WTC11 (cell line): ENCODE results near the gene JCHAIN. TPM values are rescaled to one million over a fixed set of nuclear protein-coding genes. Genes with fewer than 3 reads are reported as not detected.
A peak's percentile ranks its signal among the peaks of the same experiment; 100 is the strongest.
"Not testable (repeated sequence)": the region's sequence is repeated elsewhere in the genome, so short reads cannot be mapped to it uniquely, and the experiment has no call there.

Experiments
- ATAC-seq: fragments of 200-7000 bp; cut with Tn5 transposase; 2 replicates; pipeline ENCODE4 v1.10.0; 2021; ENCODE audit warnings: mild to moderate bottlenecking, moderate library complexity
- CTCF ChIA-PET: fragments of 300-600 bp; sonication (Branson Sonifier 250); formaldehyde crosslinking; loops from one replicate; lab custom pipeline; 2021; ENCODE audit warnings: antibody characterized with exemption; lab: Charles Lee
- POLR2A ChIA-PET: fragments of 350-600 bp; sonication (Branson Sonifier 250); formaldehyde crosslinking; loops from one replicate; lab custom pipeline; 2021; ENCODE audit warnings: antibody characterized with exemption; lab: Charles Lee
- DNase-seq: peaks from one replicate; pipeline ENCODE4 v3.0.0; 2021; ENCODE audit warnings: low spot score
- H3K27ac Mint-ChIP-seq: 2 replicates; pipeline ENCODE4 v1.8.0; 2021; ENCODE audit warnings: mixed read lengths
- H3K27me3 Mint-ChIP-seq: 2 replicates; pipeline ENCODE4 v1.8.0; 2021; ENCODE audit warnings: low read depth, mild to moderate bottlenecking, moderate library complexity, mixed read lengths
- H3K36me3 Mint-ChIP-seq: 2 replicates; pipeline ENCODE4 v1.8.0; 2021; ENCODE audit warnings: mixed read lengths
- H3K4me1 Mint-ChIP-seq: 2 replicates; pipeline ENCODE4 v1.8.0; 2022; ENCODE audit warnings: mixed read lengths
- H3K4me3 Mint-ChIP-seq: 2 replicates; pipeline ENCODE4 v1.8.0; 2021; ENCODE audit warnings: mild to moderate bottlenecking, moderate library complexity, mixed read lengths
- H3K9me3 Mint-ChIP-seq: 2 replicates; pipeline ENCODE4 v1.8.0; 2021; ENCODE audit warnings: mixed read lengths
- AFF4 ChIP-seq: sonication (generic); formaldehyde crosslinking; IDR thresholded peaks from 2 replicates; pipeline ENCODE4 v1.8.1; 2023; ENCODE audit warnings: mild to moderate bottlenecking, missing genetic modification reagents, borderline replicate concordance
- NFYB ChIP-seq: sonication (generic); formaldehyde crosslinking; conservative IDR thresholded peaks from 2 replicates; pipeline ENCODE4 v1.8.0; 2022; ENCODE audit warnings: low read depth, missing genetic modification reagents
- SOX15 ChIP-seq: fragments of 250-450 bp; sonication (Bioruptor Pico); IDR thresholded peaks from 2 replicates; pipeline ENCODE4 v1.9.0; 2021; ENCODE audit warnings: mild to moderate bottlenecking
- TCF7 ChIP-seq: sonication (generic); formaldehyde crosslinking; IDR thresholded peaks from 2 replicates; pipeline ENCODE4 v1.8.0; 2022; ENCODE audit warnings: mild to moderate bottlenecking, low read depth, missing genetic modification reagents, moderate library complexity
- TP53 ChIP-seq: sonication (generic); formaldehyde crosslinking; IDR thresholded peaks from 2 replicates; pipeline ENCODE4 v1.8.1; 2023; ENCODE audit warnings: mild to moderate bottlenecking, missing genetic modification reagents
- ZNF263 ChIP-seq: sonication (generic); formaldehyde crosslinking; IDR thresholded peaks from 2 replicates; pipeline ENCODE4 v1.8.1; 2022; ENCODE audit warnings: low read depth, mild to moderate bottlenecking, moderate library complexity, missing genetic modification reagents
- ZNF532 ChIP-seq: fragments of 250-450 bp; sonication (Bioruptor Pico); IDR thresholded peaks from 2 replicates; pipeline ENCODE4 v1.9.0; 2021; ENCODE audit warnings: mild to moderate bottlenecking, borderline replicate concordance
- ZSCAN18 ChIP-seq: fragments of 250-450 bp; sonication (Bioruptor Pico); IDR thresholded peaks from 2 replicates; pipeline ENCODE4 v2.1.2; 2022; ENCODE audit warnings: mild to moderate bottlenecking, moderate library complexity
- total RNA-seq: library from RNA; stranded (reverse); gene quantifications from 3 replicates; pipeline ENCODE4 v1.2.3, GENCODE V29; 2021
- TF ChIP-seq, protein P1 (sequence below): fragments of 250-450 bp; sonication (Bioruptor Pico); IDR thresholded peaks from 2 replicates; pipeline ENCODE4 v1.9.0; 2021; ENCODE audit warnings: mild to moderate bottlenecking
- TF ChIP-seq, protein P2 (sequence below): fragments of 250-450 bp; sonication (Bioruptor Pico); conservative IDR thresholded peaks from 2 replicates; pipeline ENCODE4 v1.9.0; 2021; ENCODE audit warnings: mild to moderate bottlenecking
- TF ChIP-seq, protein P3 (sequence below): sonication (generic); formaldehyde crosslinking; conservative IDR thresholded peaks from 2 replicates; pipeline ENCODE4 v1.8.1; 2023; ENCODE audit warnings: mild to moderate bottlenecking, low read depth, missing genetic modification reagents, moderate library complexity

JCHAIN gene
- total RNA-seq, 1 experiment from 2014 or later: 0.68 TPM

DNA sequence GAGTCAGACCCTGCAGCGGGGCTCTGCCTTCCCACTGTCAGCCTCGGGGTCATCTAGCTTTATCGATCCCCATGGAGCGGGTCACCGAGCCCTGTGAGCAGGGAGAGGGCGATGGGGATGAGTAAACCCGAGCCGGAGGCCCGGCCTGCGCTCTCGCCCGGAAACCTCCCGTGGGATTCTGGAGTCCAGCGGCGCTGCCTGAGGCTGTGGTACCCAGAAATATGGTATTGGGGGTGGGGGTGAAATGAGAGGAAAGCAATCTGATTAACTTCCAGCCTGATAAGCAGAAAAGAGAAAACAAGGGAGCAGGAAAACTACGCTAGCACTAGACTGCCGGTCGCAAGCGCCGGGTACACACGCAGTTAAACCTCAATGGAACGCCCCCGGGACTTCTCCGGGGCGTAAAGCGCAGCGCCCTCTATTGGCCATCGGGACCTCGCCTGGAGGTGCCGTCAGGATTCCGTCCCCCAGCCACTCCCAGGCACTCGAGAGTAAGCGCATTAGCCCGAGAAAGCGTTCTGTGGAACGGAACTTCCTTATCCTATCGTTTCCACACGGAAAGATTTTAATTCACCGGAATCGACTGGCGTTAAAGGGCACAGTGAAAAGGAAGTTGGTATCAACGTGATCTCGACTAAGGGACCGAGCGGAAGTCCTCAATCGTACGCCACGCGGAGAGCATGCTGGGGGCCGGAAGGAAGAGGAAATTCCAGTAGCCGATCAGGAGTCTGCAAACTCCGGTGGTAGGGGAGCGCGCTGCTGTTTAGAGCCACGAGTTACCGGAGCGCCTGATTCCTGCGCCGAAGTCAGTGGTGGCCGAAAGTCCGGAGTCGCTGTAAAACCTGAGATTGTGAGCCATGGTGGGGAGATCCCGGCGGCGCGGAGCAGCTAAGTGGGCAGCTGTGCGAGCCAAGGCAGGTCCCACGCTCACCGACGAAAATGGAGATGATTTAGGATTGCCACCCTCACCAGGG, 21.8 kb upstream of the JCHAIN start, which contains the start of gene UTP3 (continued):
- TF ChIP-seq ZNF532 (CRISPR knock-in tag) (no peak), AFF4 (peak; percentile 93; the same call in 1 of the 2 replicates)
- TF ChIP-seq, protein P1, sequence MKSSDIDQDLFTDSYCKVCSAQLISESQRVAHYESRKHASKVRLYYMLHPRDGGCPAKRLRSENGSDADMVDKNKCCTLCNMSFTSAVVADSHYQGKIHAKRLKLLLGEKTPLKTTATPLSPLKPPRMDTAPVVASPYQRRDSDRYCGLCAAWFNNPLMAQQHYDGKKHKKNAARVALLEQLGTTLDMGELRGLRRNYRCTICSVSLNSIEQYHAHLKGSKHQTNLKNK (CRISPR knock-in tag): no peak
- TF ChIP-seq, protein P2, sequence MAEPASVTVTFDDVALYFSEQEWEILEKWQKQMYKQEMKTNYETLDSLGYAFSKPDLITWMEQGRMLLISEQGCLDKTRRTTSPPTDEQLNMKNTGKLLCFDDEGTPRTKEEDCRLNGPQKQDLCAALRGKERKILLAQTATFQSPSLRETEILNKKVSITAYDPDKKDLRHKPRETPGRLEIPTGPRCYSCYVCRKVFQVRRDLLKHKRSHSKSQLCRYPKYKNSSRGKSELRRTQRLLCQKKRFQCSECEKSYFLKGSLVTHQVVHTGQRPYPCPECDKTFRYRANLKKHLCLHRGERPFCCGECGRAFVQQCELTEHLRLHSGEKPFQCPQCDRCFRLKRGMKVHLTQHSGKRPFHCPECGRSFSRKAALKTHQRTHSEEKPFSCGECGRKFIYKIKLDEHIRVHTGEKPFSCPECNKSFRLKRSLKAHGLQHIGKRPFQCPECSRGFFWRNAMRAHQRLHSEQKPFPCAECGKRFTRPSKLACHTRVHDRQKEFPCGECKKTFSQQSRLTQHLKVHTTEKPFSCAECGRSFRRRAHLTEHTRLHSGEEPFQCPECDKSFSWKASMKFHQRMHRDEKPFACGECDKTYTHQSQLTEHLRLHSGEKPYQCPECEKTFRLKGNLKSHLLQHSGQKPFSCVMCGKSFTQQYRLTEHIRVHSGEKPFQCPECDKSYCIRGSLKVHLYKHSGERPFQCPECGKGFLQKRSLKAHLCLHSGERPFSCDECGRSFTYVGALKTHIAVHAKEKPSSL: no peak

- ChIA-PET CTCF (interaction anchor here (0.6 to 1.3 kb wide), 5 partner anchors 11 to 306 kb away, joined by 3 to 4 read pairs (median 3); partner anchors contain the start of gene DCK), POLR2A (interaction anchor here (1.1 kb wide), 1 partner anchor 17 kb away, joined by 5 read pairs; no protein-coding TSS in a partner anchor)
- Mint-ChIP-seq H3K27ac (peak overlapping the region; percentile 92), H3K36me3 (peaks cover 20% of the 10 kb centered on the region), H3K4me1 (peaks cover 26% of the 10 kb centered on the region), H3K9me3 (no peaks in the 10 kb centered on the region), H3K4me3 (peak overlapping the region; percentile 94), H3K27me3 (no peaks in the 10 kb centered on the region)
- TF ChIP-seq, protein P1 (CRISPR knock-in tag): no peak
- TF ChIP-seq NFYB: no peak
- TF ChIP-seq ZSCAN18: no peak
- TF ChIP-seq, protein P3, sequence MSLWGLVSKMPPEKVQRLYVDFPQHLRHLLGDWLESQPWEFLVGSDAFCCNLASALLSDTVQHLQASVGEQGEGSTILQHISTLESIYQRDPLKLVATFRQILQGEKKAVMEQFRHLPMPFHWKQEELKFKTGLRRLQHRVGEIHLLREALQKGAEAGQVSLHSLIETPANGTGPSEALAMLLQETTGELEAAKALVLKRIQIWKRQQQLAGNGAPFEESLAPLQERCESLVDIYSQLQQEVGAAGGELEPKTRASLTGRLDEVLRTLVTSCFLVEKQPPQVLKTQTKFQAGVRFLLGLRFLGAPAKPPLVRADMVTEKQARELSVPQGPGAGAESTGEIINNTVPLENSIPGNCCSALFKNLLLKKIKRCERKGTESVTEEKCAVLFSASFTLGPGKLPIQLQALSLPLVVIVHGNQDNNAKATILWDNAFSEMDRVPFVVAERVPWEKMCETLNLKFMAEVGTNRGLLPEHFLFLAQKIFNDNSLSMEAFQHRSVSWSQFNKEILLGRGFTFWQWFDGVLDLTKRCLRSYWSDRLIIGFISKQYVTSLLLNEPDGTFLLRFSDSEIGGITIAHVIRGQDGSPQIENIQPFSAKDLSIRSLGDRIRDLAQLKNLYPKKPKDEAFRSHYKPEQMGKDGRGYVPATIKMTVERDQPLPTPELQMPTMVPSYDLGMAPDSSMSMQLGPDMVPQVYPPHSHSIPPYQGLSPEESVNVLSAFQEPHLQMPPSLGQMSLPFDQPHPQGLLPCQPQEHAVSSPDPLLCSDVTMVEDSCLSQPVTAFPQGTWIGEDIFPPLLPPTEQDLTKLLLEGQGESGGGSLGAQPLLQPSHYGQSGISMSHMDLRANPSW (CRISPR knock-in tag): no peak
- TF ChIP-seq TP53: no peak
- no peak for TF ChIP-seq SOX15
- no peak for TF ChIP-seq ZNF263 (CRISPR knock-in tag)
- TF ChIP-seq TCF7 (CRISPR knock-in tag): no peak
- no peak for ATAC-seq
- DNase-seq: no peak
Observed at GRCh38 chr4:70687392-70687791, 21.1 kb upstream of the JCHAIN start.

DNA sequence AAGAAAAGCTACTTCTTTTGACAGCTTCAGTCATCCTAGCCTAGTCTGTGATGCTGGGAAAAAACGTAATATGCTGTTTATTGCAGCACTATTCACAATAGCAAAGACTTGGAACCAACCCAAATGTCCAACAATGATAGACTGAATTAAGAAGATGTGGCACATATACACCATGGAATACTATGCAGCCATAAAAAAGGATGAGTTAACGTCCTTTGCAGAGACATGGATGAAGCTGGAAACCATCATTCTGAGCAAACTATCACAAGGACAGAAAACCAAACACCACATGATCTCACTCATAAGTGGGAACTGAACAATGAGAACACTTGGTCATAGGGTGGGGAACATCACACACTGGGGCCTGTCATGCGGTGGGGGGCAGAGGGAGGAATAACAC, 15.8 kb upstream of the JCHAIN start:
- H3K9me3 Mint-ChIP-seq, H3K27ac Mint-ChIP-seq, H3K36me3 Mint-ChIP-seq, ATAC-seq, H3K4me1 Mint-ChIP-seq, CTCF ChIA-PET, H3K4me3 Mint-ChIP-seq, H3K27me3 Mint-ChIP-seq, DNase-seq: not testable (repeated sequence)
- POLR2A ChIA-PET: interaction anchor here (0.5 to 0.6 kb wide), 2 partner anchors 13 to 34 kb away, joined by 3 to 5 read pairs; no protein-coding TSS in a partner anchor
